HEK293T (cell line): ENCODE measurements around the gene EIF2B1.

ENCODE experiments used
- ARNT ChIP-seq: fragments of 450-650 bp; IDR thresholded peaks from 2 replicates; pipeline ENCODE4 v1.6.1; 2017; ENCODE audit warnings: mild to moderate bottlenecking
- BHLHE40 ChIP-seq: fragments of 450-650 bp; IDR thresholded peaks from 2 replicates; pipeline ENCODE4 v1.6.1; 2016; ENCODE audit warnings: mild to moderate bottlenecking, moderate library complexity, borderline replicate concordance
- FOXA1 ChIP-seq: fragments of 450-650 bp; IDR thresholded peaks from 2 replicates; pipeline ENCODE4 v1.6.1; 2016; ENCODE audit warnings: mild to moderate bottlenecking
- FOXK2 ChIP-seq: fragments of 450-650 bp; IDR thresholded peaks from 2 replicates; pipeline ENCODE4 v1.6.1; 2016; ENCODE audit warnings: mild to moderate bottlenecking
- FOXM1 ChIP-seq: fragments of 450-650 bp; IDR thresholded peaks from 2 replicates; pipeline ENCODE4 v1.6.1; 2017; ENCODE audit warnings: mild to moderate bottlenecking, borderline replicate concordance
- HDGF ChIP-seq: fragments of 450-650 bp; IDR thresholded peaks from 2 replicates; pipeline ENCODE4 v1.6.1; 2017; ENCODE audit warnings: antibody characterized with exemption, borderline replicate concordance
- L3MBTL2 ChIP-seq: fragments of 450-650 bp; conservative IDR thresholded peaks from 2 replicates; pipeline ENCODE4 v1.6.1; 2016; ENCODE audit warnings: mild to moderate bottlenecking
- SP1 ChIP-seq: fragments of 450-650 bp; IDR thresholded peaks from 2 replicates; pipeline ENCODE4 v1.6.1; 2017
- SUZ12 ChIP-seq: fragments of 450-650 bp; IDR thresholded peaks from 2 replicates; pipeline ENCODE4 v1.6.1; 2016; ENCODE audit warnings: mild to moderate bottlenecking
- TARDBP ChIP-seq: fragments of 450-650 bp; IDR thresholded peaks from 2 replicates; pipeline ENCODE4 v1.6.1; 2016
- ZNF384 ChIP-seq: fragments of 450-650 bp; IDR thresholded peaks from 2 replicates; pipeline ENCODE4 v1.6.1; 2016
- TF ChIP-seq, protein P1 (sequence below): fragments of 450-650 bp; IDR thresholded peaks from 2 replicates; pipeline ENCODE4 v1.6.1; 2016

DNA sequence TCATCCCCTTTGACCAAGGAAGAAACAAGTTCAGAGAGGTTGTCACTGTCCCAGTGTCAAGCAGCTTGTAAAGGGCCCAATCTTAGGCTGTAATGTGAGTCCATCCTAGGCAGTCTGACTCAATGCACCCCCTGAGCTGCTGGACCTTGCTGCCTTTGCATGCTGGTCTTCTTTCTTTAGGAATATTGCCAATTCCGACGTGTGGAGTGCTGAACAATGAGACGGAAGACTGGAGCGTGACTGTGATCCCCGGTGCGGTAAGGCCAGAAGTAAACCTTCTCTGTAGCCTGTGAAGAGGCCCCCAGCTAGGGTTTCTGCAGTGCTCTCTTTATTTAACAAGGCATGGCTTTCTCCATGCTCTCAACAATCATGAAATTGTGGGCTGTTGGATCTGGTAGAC lies 38.4 kb upstream of the EIF2B1 start:
- TF ChIP-seq HDGF = no peak
- no peak for TF ChIP-seq TARDBP
- TF ChIP-seq SP1 = no peak
- no peak for TF ChIP-seq SUZ12
- TF ChIP-seq L3MBTL2 = no peak
- no peak for TF ChIP-seq BHLHE40
- no peak for TF ChIP-seq FOXM1
- no peak for TF ChIP-seq FOXK2
- no peak for TF ChIP-seq ZNF384
- TF ChIP-seq, protein P1, sequence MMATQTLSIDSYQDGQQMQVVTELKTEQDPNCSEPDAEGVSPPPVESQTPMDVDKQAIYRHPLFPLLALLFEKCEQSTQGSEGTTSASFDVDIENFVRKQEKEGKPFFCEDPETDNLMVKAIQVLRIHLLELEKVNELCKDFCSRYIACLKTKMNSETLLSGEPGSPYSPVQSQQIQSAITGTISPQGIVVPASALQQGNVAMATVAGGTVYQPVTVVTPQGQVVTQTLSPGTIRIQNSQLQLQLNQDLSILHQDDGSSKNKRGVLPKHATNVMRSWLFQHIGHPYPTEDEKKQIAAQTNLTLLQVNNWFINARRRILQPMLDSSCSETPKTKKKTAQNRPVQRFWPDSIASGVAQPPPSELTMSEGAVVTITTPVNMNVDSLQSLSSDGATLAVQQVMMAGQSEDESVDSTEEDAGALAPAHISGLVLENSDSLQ = no peak
- no peak for TF ChIP-seq ARNT
- TF ChIP-seq FOXA1 = no peak
